ENCODE data around the gene TPK1.
"Not testable (repeated sequence)": the region's sequence is repeated elsewhere in the genome, so short reads cannot be mapped to it uniquely, and the experiment has no call there.

TPK1 gene

DNA sequence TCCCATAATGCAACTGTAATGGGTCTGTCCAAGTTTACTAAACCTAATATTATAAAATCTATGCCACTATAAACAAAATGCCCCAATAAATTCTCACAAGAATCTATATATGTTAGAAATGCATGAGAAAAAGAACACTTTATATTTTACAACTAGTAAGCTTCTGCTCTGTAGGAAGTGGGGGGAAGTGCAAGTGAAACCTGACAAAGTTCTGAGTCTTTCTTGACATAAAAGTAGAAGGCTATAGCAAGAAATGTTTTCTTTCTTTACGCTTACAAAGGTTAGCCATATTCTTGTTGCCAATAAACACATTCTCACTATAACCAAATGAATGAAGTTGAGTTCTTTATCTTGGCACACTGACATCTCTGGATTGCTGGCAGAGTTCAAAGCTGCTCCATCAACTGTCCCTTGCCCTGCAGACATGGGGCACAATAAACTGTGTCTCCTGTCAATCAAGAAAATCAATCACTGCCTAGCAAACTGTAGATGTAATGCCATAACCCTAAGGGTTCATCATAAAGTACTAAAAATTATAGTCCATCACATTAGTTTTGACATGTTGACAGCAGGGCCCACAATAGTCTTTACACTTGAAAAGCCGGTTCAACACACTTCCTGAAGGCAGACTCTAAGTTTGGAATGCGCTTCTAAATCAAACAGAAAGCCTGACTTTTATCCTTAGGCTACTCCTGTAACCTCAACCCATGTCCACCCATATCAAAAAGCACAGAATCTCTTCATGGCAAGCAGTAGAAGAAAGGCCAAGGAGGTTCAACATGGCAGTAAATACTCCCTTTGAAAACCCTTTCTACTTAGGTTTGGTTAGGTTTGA is 58.6 kb downstream of the TPK1 start:
- DNase-seq, result no peak

DNA sequence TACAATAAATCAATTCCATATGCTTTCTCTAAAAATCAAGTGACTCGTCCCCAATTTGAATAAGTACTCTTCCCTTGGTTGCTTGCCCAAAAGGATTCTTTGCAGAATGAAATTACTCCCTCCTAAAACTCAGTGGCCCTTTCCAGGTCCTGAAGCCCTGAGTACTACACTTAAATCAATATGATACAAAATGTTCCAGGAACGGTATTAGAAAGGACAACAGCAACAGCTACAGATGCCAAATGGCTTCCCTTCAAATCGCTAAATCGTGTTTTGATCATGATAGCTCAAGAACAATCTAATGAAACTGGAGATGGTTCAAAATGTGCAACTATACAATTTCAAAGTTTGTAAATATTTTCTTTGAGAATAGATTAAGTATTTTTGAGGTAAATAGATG is 59.4 kb downstream of the TPK1 start:
- no peak for DNase-seq

- DNase-seq, result no peak
Observed at GRCh38 chr7:144775749-144776148, 60.1 kb downstream of the TPK1 start.

GRCh38 chr7:144771927-144772326 is 63.9 kb downstream of the TPK1 start:
- no peak for DNase-seq

- no peak for DNase-seq
Observed at GRCh38 chr7:144771174-144771573, 64.7 kb downstream of the TPK1 start.

DNA sequence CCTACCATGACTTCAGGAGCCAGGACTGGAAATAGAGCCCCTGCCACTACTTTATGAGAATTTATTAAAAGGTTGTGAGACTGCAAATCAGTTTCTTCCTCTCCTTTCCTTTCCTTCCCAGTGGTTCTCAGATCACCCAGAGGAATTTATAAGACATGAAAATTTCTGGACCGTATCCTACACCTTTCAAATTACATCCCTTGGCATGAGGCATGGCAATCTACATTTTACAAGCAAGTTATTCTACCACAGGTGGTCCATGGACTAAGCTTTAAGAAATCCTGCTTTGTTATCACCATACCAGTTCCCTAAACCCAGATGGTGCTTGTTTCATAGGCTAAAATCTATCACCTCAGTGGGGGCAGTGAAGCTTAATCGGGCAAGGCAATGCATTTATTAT is 66.5 kb downstream of the TPK1 start:
- DNase-seq, result no peak

GRCh38 chr7:144768633-144769032 is 67.2 kb downstream of the TPK1 start:
- no peak for DNase-seq

DNA sequence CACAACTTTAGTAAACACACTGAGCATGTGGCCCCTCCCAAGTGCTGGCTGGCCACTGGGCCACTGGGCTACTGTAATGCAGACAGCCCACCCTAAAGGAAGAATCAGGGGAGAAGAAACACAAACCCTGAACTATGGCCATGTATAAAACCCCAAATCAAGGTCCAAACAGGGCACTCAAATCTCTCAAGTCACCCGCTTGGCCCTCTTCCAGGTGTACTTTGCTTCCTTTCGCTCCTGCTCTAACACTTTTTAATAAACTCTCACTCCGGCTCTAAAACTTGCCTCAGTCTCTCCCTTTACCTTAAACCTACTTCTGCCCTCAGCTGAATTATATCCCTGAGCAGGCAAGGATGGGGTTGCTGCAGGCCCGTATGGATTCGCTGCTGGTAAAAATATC is 72.6 kb downstream of the TPK1 start:
- DNase-seq, result no peak

GRCh38 chr7:144762853-144763252 is 73.0 kb downstream of the TPK1 start:
- DNase-seq, result no peak

GRCh38 chr7:144761493-144761892 is 74.4 kb downstream of the TPK1 start:
- DNase-seq, result no peak

GRCh38 chr7:144759653-144760052 is 76.2 kb downstream of the TPK1 start:
- no peak for DNase-seq

GRCh38 chr7:144747936-144748335 is 87.9 kb downstream of the TPK1 start:
- DNase-seq, result no peak

DNA sequence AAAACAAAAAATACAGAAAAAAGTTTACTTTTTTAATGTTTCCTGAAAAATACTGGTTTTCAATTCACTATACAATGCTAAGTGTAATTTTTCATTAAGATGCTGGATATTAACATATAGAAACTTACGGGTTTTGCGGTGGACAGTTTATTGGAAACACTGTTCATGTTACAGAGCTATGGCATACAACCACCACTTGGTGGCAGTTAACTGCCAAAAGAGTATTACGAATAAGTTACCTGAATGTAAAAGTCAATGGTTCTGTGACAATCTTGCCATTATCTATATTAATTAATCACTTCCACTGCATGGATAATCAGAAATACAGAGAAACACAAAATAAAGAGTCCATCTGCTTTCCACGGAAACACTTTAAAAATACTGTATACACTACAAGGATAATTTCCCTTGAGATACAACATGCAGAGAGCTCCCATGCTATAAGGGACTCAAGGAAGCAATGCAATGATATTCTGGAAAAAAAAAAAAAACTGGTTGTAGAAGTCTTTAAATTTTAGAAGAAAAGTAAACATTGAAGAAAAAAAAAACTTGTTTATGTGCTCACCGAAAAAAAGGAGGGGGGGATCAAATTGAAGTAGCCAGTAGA is 97.0 kb downstream of the TPK1 start:
- peak; percentile 22 for DNase-seq

DNA sequence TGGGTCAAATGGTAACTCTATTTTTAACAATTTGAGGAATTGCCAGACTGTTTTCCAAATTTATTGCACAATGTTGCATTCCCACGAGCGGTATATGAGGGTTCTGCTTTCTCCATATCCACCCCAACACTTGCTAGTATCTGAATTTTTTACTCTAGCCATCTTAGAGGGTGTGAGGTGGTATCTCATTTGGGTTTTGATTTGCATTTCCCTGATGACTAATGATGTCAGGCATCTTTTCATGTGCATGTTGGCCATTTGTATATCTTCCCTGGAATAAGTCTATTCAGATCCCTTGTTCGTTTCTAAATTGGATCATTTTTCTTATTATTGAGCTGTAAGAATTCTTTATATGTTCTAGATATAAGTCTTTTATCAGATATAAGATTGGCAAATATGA is 97.7 kb downstream of the TPK1 start:
- no peak for DNase-seq

- DNase-seq, result no peak
Observed at GRCh38 chr7:144736880-144737493, 98.9 kb downstream of the TPK1 start.

- DNase-seq, result no peak
Observed at GRCh38 chr7:144735505-144736276, 100.2 kb downstream of the TPK1 start.

DNA sequence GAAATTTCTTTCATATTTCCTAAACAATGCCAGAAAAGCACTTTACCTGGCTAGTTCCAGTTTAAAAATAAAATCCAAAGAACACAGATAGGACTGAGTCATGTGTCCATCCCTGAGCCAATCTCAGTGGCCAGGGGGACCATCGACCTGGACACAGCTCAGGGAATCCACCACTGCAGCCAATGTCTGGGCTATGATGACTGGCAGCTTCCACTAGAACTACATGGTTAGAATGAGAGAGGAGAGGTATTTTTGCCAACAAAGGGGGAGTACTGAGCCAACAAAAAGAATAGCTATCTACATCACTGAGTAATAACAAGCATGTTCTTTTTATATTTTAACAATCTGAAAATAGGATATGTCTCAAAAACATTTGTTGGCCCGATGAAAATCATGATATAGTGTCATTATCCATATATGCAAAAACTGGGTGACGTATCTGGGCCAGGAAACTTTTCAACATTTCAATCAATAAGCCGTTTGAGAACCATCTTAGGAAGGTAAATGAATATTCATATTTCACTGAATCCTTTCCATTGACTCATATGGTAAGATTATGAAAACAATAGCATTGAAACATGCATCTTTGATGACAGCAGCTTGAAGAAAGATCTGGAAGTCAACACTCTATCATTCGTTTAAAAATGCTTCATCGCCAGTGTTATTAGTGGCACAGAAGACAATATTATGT is 104.0 kb downstream of the TPK1 start:
- no peak for DNase-seq

DNA sequence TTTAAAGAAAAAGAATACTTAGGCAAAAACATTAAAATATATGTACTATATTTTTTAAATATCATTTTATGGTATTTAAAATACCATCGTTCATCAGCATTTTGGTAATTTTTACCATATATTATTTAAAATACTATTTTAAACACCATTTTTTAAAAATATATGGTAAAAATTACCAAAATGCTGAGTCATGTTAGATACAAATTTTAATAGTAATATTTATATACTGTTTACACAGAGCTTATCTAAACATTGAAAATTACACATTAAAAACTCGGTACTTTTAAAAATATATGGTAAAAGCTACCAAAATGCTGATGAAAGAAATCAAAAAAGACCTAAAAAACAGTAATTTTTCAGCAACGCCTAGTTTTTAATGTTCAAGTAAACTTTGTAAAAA is 105.6 kb downstream of the TPK1 start:
- no peak for DNase-seq

DNA sequence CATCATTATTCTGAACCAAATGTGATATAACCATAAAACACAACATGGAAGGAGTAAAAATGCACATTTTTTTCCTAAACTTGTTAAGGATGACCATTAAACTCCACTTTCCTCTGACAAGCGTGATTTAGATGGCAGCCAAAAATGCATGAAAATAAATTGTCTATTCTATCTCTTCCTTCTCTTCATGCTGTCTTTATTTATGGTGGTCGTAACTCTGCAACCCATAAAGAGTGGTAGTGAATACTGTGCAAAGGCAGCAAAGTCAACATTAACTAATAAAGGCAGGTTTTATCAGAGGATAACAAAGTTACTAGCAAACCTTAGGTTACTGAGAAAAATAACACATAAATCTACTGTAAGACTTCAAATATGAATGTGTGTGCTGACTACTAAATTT is 106.6 kb downstream of the TPK1 start:
- no peak for DNase-seq

- no peak for DNase-seq
Observed at GRCh38 chr7:144728551-144728950, 107.3 kb downstream of the TPK1 start.

DNA sequence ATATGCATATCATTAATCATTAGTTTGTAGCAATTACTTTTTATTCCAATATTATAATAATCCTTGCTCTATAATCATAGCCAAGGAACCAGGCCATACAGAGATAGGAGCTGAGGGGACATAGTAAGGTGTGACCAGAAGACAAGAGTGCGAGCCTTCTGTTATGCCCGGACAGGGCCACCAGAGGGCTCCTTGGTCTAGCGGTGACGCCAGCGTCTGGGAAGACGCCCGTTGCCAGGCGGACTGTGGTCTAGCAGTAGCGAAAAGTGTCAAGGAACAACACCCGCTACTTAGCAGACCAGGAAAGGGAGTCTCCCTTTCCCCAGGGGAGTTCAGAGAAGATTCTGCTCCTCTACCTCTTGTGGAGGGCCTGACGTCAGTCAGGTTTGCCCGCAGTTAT is 109.0 kb downstream of the TPK1 start:
- DNase-seq, result not testable (repeated sequence)

DNA sequence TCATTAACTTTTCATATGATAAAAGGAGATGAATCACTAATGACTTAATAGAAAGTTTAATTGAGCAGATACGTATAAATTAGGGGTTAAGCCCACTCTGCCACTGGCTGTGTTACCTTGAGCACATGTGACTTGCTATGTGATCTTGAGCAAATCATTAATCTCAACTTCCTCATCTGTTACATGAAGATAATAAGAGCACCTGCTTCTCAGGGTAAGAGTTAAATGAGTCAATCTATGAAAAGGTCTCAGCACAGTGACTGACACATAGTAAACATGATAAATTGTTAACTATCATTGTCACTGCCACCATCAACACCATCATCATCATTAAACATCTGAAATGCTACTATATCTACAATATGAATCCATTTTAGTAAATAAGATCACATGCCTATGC is 110.8 kb downstream of the TPK1 start:
- DNase-seq, result no peak

DNA sequence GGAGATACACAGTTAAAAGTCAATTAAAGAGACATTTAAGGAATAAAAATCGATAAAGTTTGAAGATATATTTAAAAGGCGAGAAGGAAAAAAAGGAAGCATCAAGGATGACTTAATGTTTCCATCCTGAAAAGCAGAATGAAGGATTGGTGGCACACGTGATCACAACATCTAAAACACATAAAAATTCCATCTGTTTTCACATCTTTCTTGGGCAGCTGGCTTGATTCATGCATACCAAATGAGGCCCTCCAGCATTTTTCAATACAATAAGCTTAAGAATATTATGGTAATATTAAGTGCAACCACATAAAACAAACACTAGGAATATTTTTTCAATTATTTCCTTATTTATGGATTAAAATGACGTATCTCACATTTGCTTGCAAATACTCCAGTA is 112.6 kb downstream of the TPK1 start:
- DNase-seq, result no peak
